Right lobe of liver (tissue), 4 donors: ENCODE results near the gene CD247.

Source experiments
- CTCF ChIP-seq, 4 donors: fragments of 200-600 bp in 3 of 4; fragments of 450-650 bp in 1 of 4; IDR thresholded peaks; one replicate each; pipeline versions ENCODE4 v1.5.1 to v1.8.0; 2016 to 2022; ENCODE audit warnings: antibody characterized with exemption in 4 of 4, mild to moderate bottlenecking in 2 of 4
- POLR2A ChIP-seq: fragments of 450-650 bp; IDR thresholded peaks from one replicate; pipeline ENCODE4 v1.6.1; 2017; ENCODE audit warnings: antibody characterized with exemption, mild to moderate bottlenecking
- donor health status: DM: no; HTN: no; CAD: no.
- donor health status: DM: no; HTN: no; CAD: no.
- donor health status: DM: no; HTN: yes; CAD: no.

- TF ChIP-seq CTCF (IDR thresholded peaks at IDR 0.05): no peak
- TF ChIP-seq POLR2A: no peak
Observed at GRCh38 chr1:167515461-167515860, 2.9 kb downstream of the CD247 start.
